ENCODE results near the gene CDK11B.
"Not testable (repeated sequence)": the region's sequence is repeated elsewhere in the genome, so short reads cannot be mapped to it uniquely, and the experiment has no call there.

The CDK11B gene

GRCh38 chr1:1689526-1689925 lies 30.7 kb upstream of the CDK11B start:
- not testable (repeated sequence) for DNase-seq (ENCODE audit: low read depth in 2 of 2); H3K4me3 ChIP-seq (replicated peaks in 1 of 2; ENCODE audit: low read depth in 2 of 2, low read length in 2 of 2)

GRCh38 chr1:1687846-1688245 lies 29.0 kb upstream of the CDK11B start:
- H3K4me3 ChIP-seq (replicated peaks in 1 of 2; ENCODE audit: low read depth in 2 of 2, low read length in 2 of 2) = no peak overlapping the region
- no peak for TF ChIP-seq CTCF (IDR thresholded peaks at IDR 0.05; ENCODE audit: low read depth, low read length)

GRCh38 chr1:1684031-1684681 lies 25.4 kb upstream of the CDK11B start:
- H3K4me3 ChIP-seq (replicated peaks in 1 of 2; ENCODE audit: low read depth in 2 of 2, low read length in 2 of 2) = no peak overlapping the region
- no peak for DNase-seq (ENCODE audit: low read depth in 2 of 2)
- no peak for TF ChIP-seq CTCF (IDR thresholded peaks at IDR 0.05; ENCODE audit: low read depth, low read length)

More at GRCh38 chr1:1687846-1688245, 29.0 kb upstream of the CDK11B start:
- no peak for DNase-seq (ENCODE audit: low read depth in 2 of 2)

GRCh38 chr1:1683104-1683905 lies 24.5 kb upstream of the CDK11B start:
- no peak for TF ChIP-seq CTCF (IDR thresholded peaks at IDR 0.05; ENCODE audit: low read depth, low read length)
- DNase-seq (ENCODE audit: low read depth in 2 of 2) = no peak
- H3K4me3 ChIP-seq (replicated peaks in 1 of 2; ENCODE audit: low read depth in 2 of 2, low read length in 2 of 2) = no peak overlapping the region

GRCh38 chr1:1680912-1681273 lies 22.1 kb upstream of the CDK11B start:
- DNase-seq (ENCODE audit: low read depth in 2 of 2) = no peak
- H3K4me3 ChIP-seq (replicated peaks in 1 of 2; ENCODE audit: low read depth in 2 of 2, low read length in 2 of 2) = no peak overlapping the region
- TF ChIP-seq CTCF (IDR thresholded peaks at IDR 0.05; ENCODE audit: low read depth, low read length) = no peak

- H3K4me3 ChIP-seq (replicated peaks in 1 of 2; ENCODE audit: low read depth in 2 of 2, low read length in 2 of 2) = no peak overlapping the region
- TF ChIP-seq CTCF (IDR thresholded peaks at IDR 0.05; ENCODE audit: low read depth, low read length) = no peak
- no peak for DNase-seq (ENCODE audit: low read depth in 2 of 2)
Observed at GRCh38 chr1:1680031-1680911, 21.5 kb upstream of the CDK11B start.

Measured in cardiac fibroblast (primary cell).